GM12878 (cell line): ENCODE data around the gene LGALS3. TPM values are rescaled to one million over a fixed set of nuclear protein-coding genes. Genes with fewer than 3 reads are reported as not detected.
A peak's percentile ranks its signal among the peaks of the same experiment; 100 is the strongest.

ENCODE experiments used
- ATAC-seq: fragments of 200-7000 bp; cut with Tn5 transposase; 3 replicates; pipeline ENCODE4 v1.9.1; 2020; ENCODE audit warnings: mild to moderate bottlenecking, moderate library complexity
- BruUV-seq: library from RNA; stranded (reverse); fragments of 400-500 nt; replicated peaks from 2 replicates; lab custom pipeline; 2021; lab: Mats Ljungman, UMichigan
- CTCF ChIA-PET: fragments of 300-600 bp; sonication (Branson Sonifier 250); formaldehyde crosslinking; extraction: SDS; loops from one replicate; lab custom pipeline; 2021; ENCODE audit warnings: inconsistent platforms; lab: Yijun Ruan, JAX
- POLR2A ChIA-PET: fragments of 350-600 bp; formaldehyde crosslinking; extraction: SDS; loops from one replicate; lab custom pipeline; 2021; ENCODE audit warnings: inconsistent platforms; lab: Charles Lee
- RAD21 ChIA-PET: fragments of 300-600 bp; sonication (Branson Sonifier 250); formaldehyde crosslinking; loops from one replicate; lab custom pipeline; 2023; ENCODE audit warnings: antibody characterized with exemption; ENCODE audit not compliant: unreplicated experiment; lab: Charles Lee
- SMC1A ChIA-PET: fragments of 300-600 bp; sonication (Branson Sonifier 250); formaldehyde crosslinking; loops from one replicate; lab custom pipeline; 2023; ENCODE audit not compliant: unreplicated experiment, uncharacterized antibody; lab: Charles Lee
- DNase-seq: peaks from one replicate; pipeline ENCODE4 v3.0.0-alpha.2; 2011; ENCODE audit warnings: low read depth, low spot score
- FAIRE-seq: peaks from 3 replicates; lab custom pipeline; 2011; peaks lifted over from hg19 to GRCh38; lab: Jason Lieb, UNC
- H2AFZ ChIP-seq: 2 replicates; pipeline ENCODE4 v1.6.0; 2011; ENCODE audit warnings: low read depth, low read length, control low read depth; ENCODE audit not compliant: control insufficient read depth
- H3K27ac ChIP-seq: 2 replicates; pipeline ENCODE4 v1.5.1; 2011; ENCODE audit warnings: control low read depth; ENCODE audit not compliant: control insufficient read depth, insufficient read depth
- H3K27me3 ChIP-seq, 2 experiments: replicated peaks in 1 of 2; 2 replicates each; pipeline versions ENCODE4 v1.6.0 to v1.6.1; 2011; ENCODE audit warnings: low read length in 1 of 2; ENCODE audit not compliant: control insufficient read depth in 2 of 2, insufficient read depth in 2 of 2
- H3K36me3 ChIP-seq, 2 experiments: 2 replicates each; pipeline ENCODE4 v1.5.1; 2011; ENCODE audit warnings: low read length in 1 of 2; ENCODE audit not compliant: control insufficient read depth in 2 of 2, insufficient read depth in 2 of 2
- H3K4me1 ChIP-seq: 2 replicates; pipeline ENCODE4 v1.6.1; 2011; ENCODE audit warnings: mild to moderate bottlenecking, low read length, moderate library complexity, mixed read lengths; ENCODE audit not compliant: control insufficient read depth, insufficient read depth
- H3K4me2 ChIP-seq: 2 replicates; pipeline ENCODE4 v1.6.0; 2011; ENCODE audit warnings: control low read depth; ENCODE audit not compliant: control insufficient read depth, insufficient read depth
- H3K4me3 ChIP-seq: fragments of 200-600 bp; sonication (generic); 2 replicates; pipeline ENCODE4 v1.5.1; 2016
- H3K79me2 ChIP-seq: 2 replicates; pipeline ENCODE4 v1.6.0; 2011; ENCODE audit warnings: low read length; ENCODE audit not compliant: control insufficient read depth, insufficient read depth
- H3K9ac ChIP-seq: 2 replicates; pipeline ENCODE4 v1.8.0; 2011; ENCODE audit warnings: low read length, control low read depth, mixed read lengths; ENCODE audit not compliant: control insufficient read depth, insufficient read depth
- H3K9me3 ChIP-seq: replicated peaks from 3 replicates; pipeline ENCODE4 v1.5.1; 2011; ENCODE audit warnings: mild to moderate bottlenecking, low read length; ENCODE audit not compliant: control insufficient read depth, insufficient read depth
- H4K20me1 ChIP-seq: 2 replicates; pipeline ENCODE4 v1.6.0; 2011; ENCODE audit not compliant: control insufficient read depth, insufficient read depth
- BHLHE40 ChIP-seq, 2 experiments: fragments of 450-650 bp in 1 of 2; IDR thresholded peaks; 2 replicates each; pipeline ENCODE4 v1.6.1; 2011 to 2017; ENCODE audit warnings: low read depth in 2 of 2, borderline replicate concordance in 1 of 2, improper control_type of control experiment in 1 of 2, low read length in 1 of 2, mild to moderate bottlenecking in 1 of 2
- CBX3 ChIP-seq: fragments of 200-600 bp; sonication (generic); IDR thresholded peaks from 2 replicates; pipeline ENCODE4 v1.6.1; 2016; ENCODE audit warnings: low read depth, borderline replicate concordance
- CREB1 ChIP-seq: IDR thresholded peaks from 2 replicates; pipeline ENCODE4 v1.6.1; 2012; ENCODE audit warnings: low read depth, mild to moderate bottlenecking, inconsistent platforms
- IKZF1 ChIP-seq: fragments of 450-650 bp; conservative IDR thresholded peaks from 2 replicates; pipeline ENCODE4 v1.6.1; 2017; ENCODE audit warnings: antibody characterized with exemption, mild to moderate bottlenecking
- IKZF2 ChIP-seq, 2 experiments: fragments of 450-650 bp; IDR thresholded peaks; 2 replicates each; pipeline ENCODE4 v1.6.1; 2017; ENCODE audit warnings: mild to moderate bottlenecking in 2 of 2, moderate library complexity in 2 of 2
- JUNB ChIP-seq: IDR thresholded peaks from 2 replicates; pipeline ENCODE4 v1.6.1; 2016; ENCODE audit warnings: antibody characterized with exemption, mild to moderate bottlenecking
- MTA2 ChIP-seq: fragments of 450-650 bp; IDR thresholded peaks from 2 replicates; pipeline ENCODE4 v1.6.1; 2016; ENCODE audit warnings: low read depth, mild to moderate bottlenecking, moderate library complexity
- MTA3 ChIP-seq: IDR thresholded peaks from 2 replicates; pipeline ENCODE4 v1.6.1; 2012; ENCODE audit warnings: low read length, inconsistent platforms, borderline replicate concordance
- RUNX3 ChIP-seq: IDR thresholded peaks from 2 replicates; pipeline ENCODE4 v1.6.1; 2012; ENCODE audit warnings: low read length, inconsistent platforms
- SKIL ChIP-seq: fragments of 450-650 bp; IDR thresholded peaks from 2 replicates; pipeline ENCODE4 v1.6.1; 2017; ENCODE audit warnings: mild to moderate bottlenecking, low read depth, inconsistent platforms; ENCODE audit not compliant: poor library complexity, severe bottlenecking
- WGBS: methylation state at CpG from one replicate; pipeline ENCODE4 v1.1.6; 2016; ENCODE audit warnings: low lambda C conversion rate; ENCODE audit not compliant: insufficient replicate concordance, insufficient coverage; ENCODE audit errors: missing lambda C conversion rate; 5-methylcytosine and 5-hydroxymethylcytosine counted together
- in situ Hi-C: fragments of 300-500 bp; cut with MboI; formaldehyde crosslinking; loops from 9 replicates; pipeline ENCODE4 v1.14.3; 2018; ENCODE audit warnings: mixed read lengths
- intact Hi-C: fragments of 100-400 bp; cut with micrococcal nuclease; formaldehyde crosslinking; loops from one replicate; pipeline ENCODE4 v1.14.2; 2022; ENCODE audit not compliant: unreplicated experiment
- polyA plus RNA-seq, 11 experiments: library from polyadenylated mRNA; depleted of rRNA in 4 of 11; unstranded in 6 of 11; stranded (reverse) in 5 of 11; fragments of >200 nt; fragmentation: Nextera tagmentation in 4 of 11; fragmentation: Illumina TruSeq in 1 of 11; extraction: Ambion mirVana in 4 of 11; extraction: Trizol in 1 of 11; gene quantifications; 1 replicate in 1 of 11; 2 replicates in 10 of 11; pipeline versions ENCODE4 v1.2.1 to v1.2.3, GENCODE V29; 2011 to 2016; ENCODE audit warnings: inconsistent platforms in 2 of 11, missing spikeins in 2 of 11, low read depth in 1 of 11
- total RNA-seq, 4 experiments: library from RNA; depleted of rRNA in 3 of 4; stranded (reverse); fragments of >200 nt in 3 of 4; fragmentation: Illumina TruSeq in 1 of 4; extraction: Trizol in 1 of 4; gene quantifications; 2 replicates each; pipeline versions ENCODE4 v1.2.1 to v1.2.3, GENCODE V29; 2013 to 2021
- TF ChIP-seq, protein P1 (sequence below): fragments of 450-650 bp; IDR thresholded peaks from 2 replicates; pipeline ENCODE4 v1.6.1; 2017; ENCODE audit warnings: mild to moderate bottlenecking, moderate library complexity
- TF ChIP-seq, protein P2 (sequence below), 3 experiments: IDR thresholded peaks in 2 of 3; conservative IDR thresholded peaks in 1 of 3; 2 replicates each; pipeline ENCODE4 v1.5.1; 2011; ENCODE audit warnings: low read depth in 3 of 3, low read length in 3 of 3, mild to moderate bottlenecking in 3 of 3, control low read depth in 2 of 3, moderate library complexity in 2 of 3, inconsistent platforms in 1 of 3, mixed read lengths in 1 of 3; ENCODE audit not compliant: control insufficient read depth in 2 of 3, insufficient read depth in 1 of 3; ENCODE audit errors: extremely low read depth in 1 of 3

The LGALS3 gene
- total and polyA plus RNA-seq, 10 of the 15 experiments (the other 5 are each of a cell fraction or from before 2014, with no cell fraction given), result 1.5 to 34.2 (median 18.4) TPM

GRCh38 chr14:55103971-55104954 lies 24.8 kb upstream of the LGALS3 start:
- Histone ChIP-seq H3K9ac (peak overlapping the region; percentile 77), H3K4me2 (peak overlapping the region; percentile 94), H4K20me1 (no peaks in the 10 kb centered on the region), H3K36me3 (no peaks in the 10 kb centered on the region), H2AFZ (peak overlapping the region; percentile 63), H3K9me3 (peaks cover 6% of the 10 kb centered on the region; the same call in 2 of the 3 replicates), H3K4me3 (peak overlapping the region; percentile 2; the same call in 1 of the 2 replicates), H3K79me2 (no peaks in the 10 kb centered on the region), H3K27me3 (no peaks in the 10 kb centered on the region), H3K4me1 (peaks cover 50% of the 10 kb centered on the region), H3K27ac (peak overlapping the region; percentile 99)
- no peak for ATAC-seq
- CTCF ChIA-PET, result interaction anchor here (0.7 to 3.6 kb wide), 11 partner anchors 10 to 51 kb away, joined by 3 to 15 read pairs (median 4); no protein-coding TSS in a partner anchor
- no peak for DNase-seq
- SMC1A ChIA-PET, result interaction anchor here (1.3 to 4.1 kb wide), 15 partner anchors 9 to 166 kb away, joined by 3 to 42 read pairs (median 7); no protein-coding TSS in a partner anchor
- in situ Hi-C loops, result no loop called here
- WGBS, result 97% methylated on average over 6 of the region's 6 CpGs
- intact Hi-C loops, result loop anchor here (2.0 to 10.0 kb wide), 3 partner anchors 53 to 171 kb away; partner anchors contain the start of genes DLGAP5, FBXO34 and MAPK1IP1L
- RAD21 ChIA-PET, result interaction anchor here (1.0 to 3.2 kb wide), 9 partner anchors 12 to 88 kb away, joined by 3 to 27 read pairs (median 10); partner anchors contain the start of genes DLGAP5, LGALS3 and MAPK1IP1L
- POLR2A ChIA-PET, result interaction anchor here (0.6 to 2.8 kb wide), 7 partner anchors 14 to 108 kb away, joined by 3 to 14 read pairs (median 10); partner anchors contain the start of gene MAPK1IP1L
- no TSS peak for BruUV-seq
- TF ChIP-seq SKIL (no peak), JUNB (no peak), IKZF2 (IDR thresholded peaks at IDR 0.05) (peak; percentile 67 to 73), IKZF1 (peak; percentile 50; the same call in 1 of the 2 replicates), CBX3 (peak; percentile 91; the same call in 1 of the 2 replicates), MTA3 (no peak), RUNX3 (peak; percentile 25; the same call in 1 of the 2 replicates), BHLHE40 (IDR thresholded peaks at IDR 0.05; ENCODE audit: borderline replicate concordance in 1 of 2, low read depth in 2 of 2, low read length in 1 of 2) (no peak), MTA2 (peak; percentile 58), CREB1 (no peak)
- TF ChIP-seq, protein P1, sequence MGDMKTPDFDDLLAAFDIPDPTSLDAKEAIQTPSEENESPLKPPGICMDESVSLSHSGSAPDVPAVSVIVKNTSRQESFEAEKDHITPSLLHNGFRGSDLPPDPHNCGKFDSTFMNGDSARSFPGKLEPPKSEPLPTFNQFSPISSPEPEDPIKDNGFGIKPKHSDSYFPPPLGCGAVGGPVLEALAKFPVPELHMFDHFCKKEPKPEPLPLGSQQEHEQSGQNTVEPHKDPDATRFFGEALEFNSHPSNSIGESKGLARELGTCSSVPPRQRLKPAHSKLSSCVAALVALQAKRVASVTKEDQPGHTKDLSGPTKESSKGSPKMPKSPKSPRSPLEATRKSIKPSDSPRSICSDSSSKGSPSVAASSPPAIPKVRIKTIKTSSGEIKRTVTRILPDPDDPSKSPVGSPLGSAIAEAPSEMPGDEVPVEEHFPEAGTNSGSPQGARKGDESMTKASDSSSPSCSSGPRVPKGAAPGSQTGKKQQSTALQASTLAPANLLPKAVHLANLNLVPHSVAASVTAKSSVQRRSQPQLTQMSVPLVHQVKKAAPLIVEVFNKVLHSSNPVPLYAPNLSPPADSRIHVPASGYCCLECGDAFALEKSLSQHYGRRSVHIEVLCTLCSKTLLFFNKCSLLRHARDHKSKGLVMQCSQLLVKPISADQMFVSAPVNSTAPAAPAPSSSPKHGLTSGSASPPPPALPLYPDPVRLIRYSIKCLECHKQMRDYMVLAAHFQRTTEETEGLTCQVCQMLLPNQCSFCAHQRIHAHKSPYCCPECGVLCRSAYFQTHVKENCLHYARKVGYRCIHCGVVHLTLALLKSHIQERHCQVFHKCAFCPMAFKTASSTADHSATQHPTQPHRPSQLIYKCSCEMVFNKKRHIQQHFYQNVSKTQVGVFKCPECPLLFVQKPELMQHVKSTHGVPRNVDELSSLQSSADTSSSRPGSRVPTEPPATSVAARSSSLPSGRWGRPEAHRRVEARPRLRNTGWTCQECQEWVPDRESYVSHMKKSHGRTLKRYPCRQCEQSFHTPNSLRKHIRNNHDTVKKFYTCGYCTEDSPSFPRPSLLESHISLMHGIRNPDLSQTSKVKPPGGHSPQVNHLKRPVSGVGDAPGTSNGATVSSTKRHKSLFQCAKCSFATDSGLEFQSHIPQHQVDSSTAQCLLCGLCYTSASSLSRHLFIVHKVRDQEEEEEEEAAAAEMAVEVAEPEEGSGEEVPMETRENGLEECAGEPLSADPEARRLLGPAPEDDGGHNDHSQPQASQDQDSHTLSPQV, result no peak
- TF ChIP-seq, protein P2, sequence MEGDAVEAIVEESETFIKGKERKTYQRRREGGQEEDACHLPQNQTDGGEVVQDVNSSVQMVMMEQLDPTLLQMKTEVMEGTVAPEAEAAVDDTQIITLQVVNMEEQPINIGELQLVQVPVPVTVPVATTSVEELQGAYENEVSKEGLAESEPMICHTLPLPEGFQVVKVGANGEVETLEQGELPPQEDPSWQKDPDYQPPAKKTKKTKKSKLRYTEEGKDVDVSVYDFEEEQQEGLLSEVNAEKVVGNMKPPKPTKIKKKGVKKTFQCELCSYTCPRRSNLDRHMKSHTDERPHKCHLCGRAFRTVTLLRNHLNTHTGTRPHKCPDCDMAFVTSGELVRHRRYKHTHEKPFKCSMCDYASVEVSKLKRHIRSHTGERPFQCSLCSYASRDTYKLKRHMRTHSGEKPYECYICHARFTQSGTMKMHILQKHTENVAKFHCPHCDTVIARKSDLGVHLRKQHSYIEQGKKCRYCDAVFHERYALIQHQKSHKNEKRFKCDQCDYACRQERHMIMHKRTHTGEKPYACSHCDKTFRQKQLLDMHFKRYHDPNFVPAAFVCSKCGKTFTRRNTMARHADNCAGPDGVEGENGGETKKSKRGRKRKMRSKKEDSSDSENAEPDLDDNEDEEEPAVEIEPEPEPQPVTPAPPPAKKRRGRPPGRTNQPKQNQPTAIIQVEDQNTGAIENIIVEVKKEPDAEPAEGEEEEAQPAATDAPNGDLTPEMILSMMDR (IDR thresholded peaks at IDR 0.05 in 2 of 3, conservative IDR thresholded peaks at IDR 0.05 in 1 of 3; ENCODE audit: control insufficient read depth in 2 of 3, extremely low read depth in 1 of 3, insufficient read depth in 1 of 3, low read depth in 3 of 3, low read length in 3 of 3), result no peak
- peak; percentile 31 for FAIRE-seq
